Measurements from ENCODE around the gene NFATC2IP.

The NFATC2IP gene

GRCh38 chr16:28950648-28951409, at the start of gene NFATC2IP:
Gene NFATC2IP (plus strand): TSS chr16:28950937. CDS start chr16:28951012, 75 bp downstream.
- in situ Hi-C loops (cut with HindIII; ENCODE audit: low pct_unique_long_range_greater_than_20kb, low sequenced_read_pairs) = no loop called here
- peak; percentile 99 to 100 for DNase-seq (ENCODE audit: low read depth in 1 of 2, low spot score in 1 of 2)
- no peak for TF ChIP-seq JUND (IDR thresholded peaks at IDR 0.05; ENCODE audit: low read depth)

- in situ Hi-C loops (cut with HindIII; ENCODE audit: low pct_unique_long_range_greater_than_20kb, low sequenced_read_pairs) = no loop called here
- TF ChIP-seq JUND (IDR thresholded peaks at IDR 0.05; ENCODE audit: low read depth) = no peak
- DNase-seq (ENCODE audit: low read depth in 1 of 2, low spot score in 1 of 2) = no peak
Measured at GRCh38 chr16:28901862-28902261, 48.9 kb upstream of the NFATC2IP start.

- in situ Hi-C loops (cut with HindIII; ENCODE audit: low pct_unique_long_range_greater_than_20kb, low sequenced_read_pairs) = no loop called here
- TF ChIP-seq JUND (IDR thresholded peaks at IDR 0.05; ENCODE audit: low read depth) = no peak
- no peak for DNase-seq (ENCODE audit: low read depth in 1 of 2, low spot score in 1 of 2)
Measured at GRCh38 chr16:28902909-28903308, 47.8 kb upstream of the NFATC2IP start.

- DNase-seq (ENCODE audit: low read depth in 1 of 2, low spot score in 1 of 2) = no peak
- no peak for TF ChIP-seq JUND (IDR thresholded peaks at IDR 0.05; ENCODE audit: low read depth)
- in situ Hi-C loops (cut with HindIII; ENCODE audit: low pct_unique_long_range_greater_than_20kb, low sequenced_read_pairs) = no loop called here
Measured at GRCh38 chr16:28903344-28904042, 47.2 kb upstream of the NFATC2IP start.

GRCh38 chr16:28904363-28904762, 46.4 kb upstream of the NFATC2IP start:
- TF ChIP-seq JUND (IDR thresholded peaks at IDR 0.05; ENCODE audit: low read depth) = no peak
- DNase-seq (ENCODE audit: low read depth in 1 of 2, low spot score in 1 of 2) = no peak
- in situ Hi-C loops (cut with HindIII; ENCODE audit: low pct_unique_long_range_greater_than_20kb, low sequenced_read_pairs) = no loop called here

- in situ Hi-C loops (cut with HindIII; ENCODE audit: low pct_unique_long_range_greater_than_20kb, low sequenced_read_pairs) = no loop called here
- TF ChIP-seq JUND (IDR thresholded peaks at IDR 0.05; ENCODE audit: low read depth) = no peak
- no peak for DNase-seq (ENCODE audit: low read depth in 1 of 2, low spot score in 1 of 2)
Measured at GRCh38 chr16:28904828-28905227, 45.9 kb upstream of the NFATC2IP start.

GRCh38 chr16:28905229-28905754, 45.4 kb upstream of the NFATC2IP start:
- no peak for TF ChIP-seq JUND (IDR thresholded peaks at IDR 0.05; ENCODE audit: low read depth)
- in situ Hi-C loops (cut with HindIII; ENCODE audit: low pct_unique_long_range_greater_than_20kb, low sequenced_read_pairs) = no loop called here
- DNase-seq (ENCODE audit: low read depth in 1 of 2, low spot score in 1 of 2) = no peak

- DNase-seq (ENCODE audit: low read depth in 1 of 2, low spot score in 1 of 2) = no peak
- no peak for TF ChIP-seq JUND (IDR thresholded peaks at IDR 0.05; ENCODE audit: low read depth)
- in situ Hi-C loops (cut with HindIII; ENCODE audit: low pct_unique_long_range_greater_than_20kb, low sequenced_read_pairs) = no loop called here
Measured at GRCh38 chr16:28905800-28906372, 44.9 kb upstream of the NFATC2IP start.

GRCh38 chr16:28910086-28911031, 40.4 kb upstream of the NFATC2IP start:
- no peak for DNase-seq (ENCODE audit: low read depth in 1 of 2, low spot score in 1 of 2)
- no peak for TF ChIP-seq JUND (IDR thresholded peaks at IDR 0.05; ENCODE audit: low read depth)
- in situ Hi-C loops (cut with HindIII; ENCODE audit: low pct_unique_long_range_greater_than_20kb, low sequenced_read_pairs) = no loop called here

- no peak for DNase-seq (ENCODE audit: low read depth in 1 of 2, low spot score in 1 of 2)
- TF ChIP-seq JUND (IDR thresholded peaks at IDR 0.05; ENCODE audit: low read depth) = no peak
- in situ Hi-C loops (cut with HindIII; ENCODE audit: low pct_unique_long_range_greater_than_20kb, low sequenced_read_pairs) = no loop called here
Measured at GRCh38 chr16:28912558-28912957, 38.2 kb upstream of the NFATC2IP start.

GRCh38 chr16:28913946-28914724, 36.6 kb upstream of the NFATC2IP start:
- TF ChIP-seq JUND (IDR thresholded peaks at IDR 0.05; ENCODE audit: low read depth) = no peak
- no peak for DNase-seq (ENCODE audit: low read depth in 1 of 2, low spot score in 1 of 2)
- in situ Hi-C loops (cut with HindIII; ENCODE audit: low pct_unique_long_range_greater_than_20kb, low sequenced_read_pairs) = no loop called here

Measured in T47D (cell line).